ENCODE data around the gene CDH12.

DNA sequence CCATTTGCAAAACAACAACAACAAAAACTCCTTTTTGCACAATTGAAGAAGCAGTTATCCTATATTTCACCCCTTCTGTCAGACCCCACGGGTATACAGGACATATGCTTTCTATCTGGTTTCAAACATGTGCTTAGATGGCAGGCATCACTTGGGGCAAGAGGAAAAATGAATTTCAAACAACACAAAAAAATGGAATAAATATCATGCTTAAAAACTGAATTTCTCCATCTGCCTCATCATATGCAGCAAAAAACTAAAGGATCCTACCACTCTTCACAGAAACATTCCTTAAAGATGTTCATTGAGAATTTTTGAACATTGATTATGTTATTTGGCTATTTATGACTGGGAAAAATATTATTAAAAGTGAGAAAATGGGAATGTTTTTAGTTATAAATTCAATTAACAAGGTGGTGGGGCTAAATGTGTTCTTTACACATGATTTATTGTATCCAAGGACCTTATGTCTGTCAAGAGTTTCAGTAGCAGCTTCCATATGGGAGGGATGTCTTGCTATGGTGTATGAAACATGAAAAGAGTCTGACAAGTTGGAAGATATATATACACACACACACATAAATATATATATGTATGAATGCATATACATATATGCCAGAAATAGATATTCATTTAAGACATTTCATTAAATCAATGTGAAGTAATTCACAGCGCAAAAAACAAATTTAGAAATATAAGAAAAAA, 358.0 kb downstream of the CDH12 start:
- TF ChIP-seq, protein P1, sequence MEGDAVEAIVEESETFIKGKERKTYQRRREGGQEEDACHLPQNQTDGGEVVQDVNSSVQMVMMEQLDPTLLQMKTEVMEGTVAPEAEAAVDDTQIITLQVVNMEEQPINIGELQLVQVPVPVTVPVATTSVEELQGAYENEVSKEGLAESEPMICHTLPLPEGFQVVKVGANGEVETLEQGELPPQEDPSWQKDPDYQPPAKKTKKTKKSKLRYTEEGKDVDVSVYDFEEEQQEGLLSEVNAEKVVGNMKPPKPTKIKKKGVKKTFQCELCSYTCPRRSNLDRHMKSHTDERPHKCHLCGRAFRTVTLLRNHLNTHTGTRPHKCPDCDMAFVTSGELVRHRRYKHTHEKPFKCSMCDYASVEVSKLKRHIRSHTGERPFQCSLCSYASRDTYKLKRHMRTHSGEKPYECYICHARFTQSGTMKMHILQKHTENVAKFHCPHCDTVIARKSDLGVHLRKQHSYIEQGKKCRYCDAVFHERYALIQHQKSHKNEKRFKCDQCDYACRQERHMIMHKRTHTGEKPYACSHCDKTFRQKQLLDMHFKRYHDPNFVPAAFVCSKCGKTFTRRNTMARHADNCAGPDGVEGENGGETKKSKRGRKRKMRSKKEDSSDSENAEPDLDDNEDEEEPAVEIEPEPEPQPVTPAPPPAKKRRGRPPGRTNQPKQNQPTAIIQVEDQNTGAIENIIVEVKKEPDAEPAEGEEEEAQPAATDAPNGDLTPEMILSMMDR (IDR thresholded peaks at IDR 0.05): no peak
- no peak for TF ChIP-seq POLR2A (IDR thresholded peaks at IDR 0.05)

All from lower leg skin (tissue), 3 donors.